HG02798 (cell line): ENCODE results near the gene APBB3.
"Not testable (repeated sequence)": the region's sequence is repeated elsewhere in the genome, so short reads cannot be mapped to it uniquely, and the experiment has no call there.

Source experiments
- ATAC-seq: cut with Tn5 transposase; IDR thresholded peaks from one replicate; pipeline ENCODE4 v1.9.1; 2021; ENCODE audit warnings: mild to moderate bottlenecking; ENCODE audit not compliant: unreplicated experiment, poor library complexity

Gene APBB3, protein sequence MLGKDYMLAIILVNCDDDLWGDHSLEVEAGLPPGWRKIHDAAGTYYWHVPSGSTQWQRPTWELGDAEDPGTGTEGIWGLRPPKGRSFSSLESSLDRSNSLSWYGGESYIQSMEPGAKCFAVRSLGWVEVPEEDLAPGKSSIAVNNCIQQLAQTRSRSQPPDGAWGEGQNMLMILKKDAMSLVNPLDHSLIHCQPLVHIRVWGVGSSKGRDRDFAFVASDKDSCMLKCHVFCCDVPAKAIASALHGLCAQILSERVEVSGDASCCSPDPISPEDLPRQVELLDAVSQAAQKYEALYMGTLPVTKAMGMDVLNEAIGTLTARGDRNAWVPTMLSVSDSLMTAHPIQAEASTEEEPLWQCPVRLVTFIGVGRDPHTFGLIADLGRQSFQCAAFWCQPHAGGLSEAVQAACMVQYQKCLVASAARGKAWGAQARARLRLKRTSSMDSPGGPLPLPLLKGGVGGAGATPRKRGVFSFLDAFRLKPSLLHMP

DNA sequence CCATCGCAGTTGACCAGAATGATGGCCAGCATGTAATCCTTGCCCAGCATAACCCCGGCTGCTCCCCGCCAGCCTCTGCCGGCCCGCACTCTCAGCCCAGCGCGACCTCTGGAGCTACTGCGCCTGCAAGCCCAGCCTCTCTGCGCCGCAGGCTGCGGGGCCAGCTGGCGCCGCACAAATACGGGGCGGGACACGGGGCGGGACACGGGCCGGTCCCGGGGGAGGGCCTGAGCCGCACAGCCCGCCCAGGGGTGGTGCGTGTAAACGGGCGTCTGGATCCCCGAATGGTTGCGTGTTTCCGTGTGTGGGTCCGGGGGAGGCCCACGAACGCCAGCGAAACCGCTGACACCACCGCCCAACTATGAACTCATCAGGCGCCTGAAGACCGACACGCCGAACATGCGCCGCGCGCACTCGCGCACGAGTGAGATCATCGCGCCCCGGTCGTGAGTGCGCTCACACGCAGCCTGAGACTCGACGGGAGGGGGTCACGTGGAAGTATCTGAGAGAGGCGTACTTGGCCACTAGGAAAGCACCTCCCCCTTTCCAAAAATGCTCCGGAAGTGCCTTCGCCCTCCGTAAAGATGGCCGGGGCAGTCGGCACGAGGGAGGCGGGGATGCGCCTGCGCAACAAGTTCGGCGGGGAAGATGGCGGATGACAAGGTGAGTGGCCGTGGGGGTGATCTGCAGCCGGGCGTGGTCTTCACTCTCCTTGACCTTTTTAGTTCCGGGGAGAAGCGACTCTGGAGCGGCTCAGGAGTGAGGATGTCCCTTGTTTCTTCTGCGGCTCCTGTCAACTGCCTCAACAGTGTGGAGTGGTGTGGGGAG, at the start of gene APBB3, which contains the start of gene SLC35A4:
TSS of gene APBB3 (minus strand) at position 403 of the 828 bp plus-strand sequence. CDS start at position 50, 353 bp downstream.
TSS of gene SLC35A4 (plus strand) at position 633 of the 828 bp plus-strand sequence. CDS start 2,342 bp downstream, outside the sequence.
- ATAC-seq: peak; percentile 89

- no peak for ATAC-seq
Measured at GRCh38 chr5:140611020-140611521, 46.7 kb upstream of the APBB3 start.

GRCh38 chr5:140609126-140609525, 44.7 kb upstream of the APBB3 start:
- ATAC-seq: no peak

- ATAC-seq: no peak
Measured at GRCh38 chr5:140608722-140609121, 44.3 kb upstream of the APBB3 start.

DNA sequence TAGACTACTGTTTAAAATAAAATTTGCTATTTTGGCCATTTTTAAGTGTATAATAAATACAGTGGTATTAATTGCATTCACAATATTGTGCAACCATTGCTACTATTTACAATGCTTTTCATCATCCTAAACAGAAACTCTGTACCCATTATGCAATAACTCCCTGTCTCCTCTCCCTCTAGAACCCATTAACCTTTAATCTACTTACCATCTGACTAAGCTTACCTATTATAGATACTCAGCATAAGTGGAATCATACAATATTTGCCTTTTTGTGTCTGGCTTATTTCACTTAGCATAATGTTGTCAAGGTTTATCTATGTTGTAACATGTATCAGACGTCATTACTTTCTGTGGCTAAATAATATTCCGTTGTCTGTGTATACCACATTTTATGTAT, 42.6 kb upstream of the APBB3 start:
- ATAC-seq: no peak

- no peak for ATAC-seq
Measured at GRCh38 chr5:140605879-140606278, 41.5 kb upstream of the APBB3 start.

GRCh38 chr5:140603734-140604133, 39.3 kb upstream of the APBB3 start:
- ATAC-seq: no peak

DNA sequence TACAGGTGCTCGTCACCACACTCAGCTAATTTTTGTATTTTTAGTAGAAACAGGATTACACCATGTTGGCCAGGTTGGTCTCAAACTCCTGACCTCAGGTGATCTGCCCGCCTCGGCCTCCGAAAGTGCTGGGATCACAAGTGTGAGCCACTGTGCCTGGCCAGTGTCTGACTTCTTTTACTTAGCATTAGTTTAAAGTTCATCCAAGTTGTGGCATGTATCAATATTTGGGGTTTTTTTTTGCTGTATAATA, 39.0 kb upstream of the APBB3 start:
- not testable (repeated sequence) for ATAC-seq

GRCh38 chr5:140602147-140602546, 37.7 kb upstream of the APBB3 start:
- ATAC-seq: no peak

DNA sequence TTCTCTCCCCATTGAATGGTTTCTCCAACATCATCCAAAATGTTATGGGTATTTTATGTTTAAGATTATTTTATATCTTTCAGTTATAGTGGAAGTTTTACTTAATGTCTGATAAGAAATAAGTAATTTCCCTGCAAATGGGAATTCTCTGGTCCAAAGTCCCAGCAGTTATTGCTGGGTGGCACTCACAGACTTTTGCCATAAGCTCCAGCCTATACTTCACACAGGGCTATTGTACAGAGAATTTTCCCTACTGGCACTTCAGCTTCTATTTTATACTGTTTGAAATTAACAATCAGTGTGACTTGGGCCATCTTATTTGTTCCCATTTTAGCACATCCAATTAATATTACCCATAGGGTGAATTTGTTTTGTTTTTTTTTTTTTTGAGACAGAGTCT, 35.7 kb upstream of the APBB3 start:
- no peak for ATAC-seq

GRCh38 chr5:140598836-140599235, 34.4 kb upstream of the APBB3 start:
- ATAC-seq: no peak

DNA sequence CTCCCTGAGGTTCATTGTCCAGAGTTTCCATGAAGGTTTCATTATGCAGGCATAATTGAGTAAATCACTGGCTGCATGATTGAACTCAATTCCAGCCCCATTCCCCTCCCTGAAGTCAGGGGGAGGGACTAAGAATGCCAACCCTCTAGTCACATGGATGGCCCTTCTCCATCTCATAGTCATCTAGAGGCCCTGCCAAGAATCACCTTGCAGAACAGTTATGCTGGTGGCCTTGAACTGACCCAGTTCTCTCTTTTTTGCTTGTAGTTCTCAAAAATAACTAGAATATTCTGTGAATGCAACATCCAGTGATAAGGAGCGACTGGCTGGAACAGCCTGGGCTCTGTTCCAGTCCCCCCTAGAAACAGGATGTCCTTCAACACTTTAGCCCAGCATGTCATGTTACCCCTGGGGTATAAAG, 31.9 kb upstream of the APBB3 start:
- no peak for ATAC-seq

DNA sequence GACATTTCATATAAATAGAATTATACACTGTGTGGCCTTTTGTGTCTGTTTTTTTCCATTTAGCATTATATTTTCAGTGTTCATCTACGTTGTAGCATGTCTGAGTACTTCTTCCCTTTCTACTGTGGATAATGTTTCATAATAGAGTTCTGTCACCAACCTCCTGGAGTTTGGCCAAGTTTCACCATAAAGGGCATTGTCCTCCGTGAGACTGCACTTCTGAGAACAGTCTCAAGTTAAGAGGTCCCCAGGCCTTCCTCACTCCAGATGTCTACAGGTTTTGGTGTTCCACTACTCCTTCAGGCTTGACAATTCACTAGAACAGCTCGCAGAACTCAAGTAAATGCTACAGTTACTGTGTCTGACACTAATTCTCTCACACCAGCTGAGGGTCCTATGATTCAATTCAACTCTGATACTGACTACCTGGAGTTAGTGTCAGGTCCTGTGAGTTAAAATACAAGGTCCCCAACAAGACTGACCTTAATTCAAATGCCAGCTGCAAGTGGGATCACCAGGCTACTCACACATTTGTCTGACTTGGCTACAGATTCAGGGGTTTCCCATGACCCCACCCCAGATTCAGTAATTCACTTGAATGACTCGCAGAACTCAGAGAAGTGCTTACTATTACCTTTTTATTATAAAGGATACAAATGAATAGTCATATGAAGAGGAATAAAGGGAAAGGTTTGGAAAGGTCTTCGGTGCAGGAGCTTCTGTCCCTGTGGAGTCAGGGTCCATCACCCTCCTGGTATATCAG, 31.3 kb upstream of the APBB3 start:
- ATAC-seq: no peak

DNA sequence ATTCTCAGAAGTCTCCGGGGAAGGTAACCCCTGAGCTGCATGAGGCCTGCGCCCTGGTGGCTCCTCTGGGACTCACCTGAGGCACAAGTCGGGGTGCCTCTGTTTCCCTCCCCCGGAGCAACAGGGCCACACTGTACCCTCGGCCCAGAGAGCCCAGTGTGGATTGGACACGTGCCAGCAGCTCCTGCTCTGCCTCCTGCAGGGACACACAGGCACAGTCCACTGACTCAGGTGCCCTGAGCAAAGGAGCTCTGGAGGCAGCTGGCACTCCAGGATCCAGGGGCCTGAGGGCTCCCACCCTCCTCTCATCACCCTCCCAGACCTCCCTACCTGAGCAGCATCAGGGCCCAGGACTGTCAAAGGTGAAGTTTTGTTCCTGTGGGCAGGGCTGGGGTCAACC, 29.8 kb upstream of the APBB3 start:
- no peak for ATAC-seq

- not testable (repeated sequence) for ATAC-seq
Measured at GRCh38 chr5:140593070-140593469, 28.7 kb upstream of the APBB3 start.

- ATAC-seq: no peak
Measured at GRCh38 chr5:140591747-140592372, 27.5 kb upstream of the APBB3 start.

- ATAC-seq: no peak
Measured at GRCh38 chr5:140590861-140591260, 26.5 kb upstream of the APBB3 start.

GRCh38 chr5:140588311-140589070, 24.1 kb upstream of the APBB3 start:
- no peak for ATAC-seq

DNA sequence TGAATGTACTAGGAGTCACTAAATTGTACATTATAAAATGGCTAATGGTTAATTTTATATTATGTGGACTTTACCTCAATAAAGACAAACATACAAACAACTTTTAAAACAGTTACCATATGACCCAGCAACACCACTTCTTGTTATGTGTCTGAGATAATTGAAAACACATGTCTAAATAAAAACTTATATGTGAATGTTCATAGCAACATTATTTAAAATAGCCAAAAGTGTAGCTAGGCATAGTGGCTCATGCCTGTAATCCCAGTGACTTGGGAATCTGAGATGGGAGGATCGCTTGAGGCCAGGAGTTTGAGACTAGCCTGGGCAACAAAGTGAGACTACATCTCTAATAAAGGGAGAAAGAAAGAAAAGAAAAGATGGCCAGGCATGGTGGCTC, 23.1 kb upstream of the APBB3 start:
- ATAC-seq: no peak
